ENCODE measurements around the gene GRID2IP.
A peak's percentile ranks its signal among the peaks of the same experiment; 100 is the strongest.

The GRID2IP gene

GRCh38 chr7:6447581-6448199 is 103.6 kb downstream of the GRID2IP start, which contains the start of gene DAGLB:
DAGLB (minus strand) TSS chr7:6447954; CDS start chr7:6447842, 112 bp downstream.
- no peak for TF ChIP-seq CTCF (IDR thresholded peaks at IDR 0.05; ENCODE audit: low read depth, low read length)
- peak; percentile 92 to 93 for DNase-seq (ENCODE audit: low read depth in 2 of 2)

More at GRCh38 chr7:6447581-6448199, 103.6 kb downstream of the GRID2IP start, which contains the start of gene DAGLB:
- peak within 1 kb of the TSS; percentile 100 for H3K4me3 ChIP-seq (replicated peaks in 1 of 2; ENCODE audit: low read depth in 2 of 2, low read length in 2 of 2)

All from cardiac fibroblast (primary cell).